GM10266 (cell line): ENCODE measurements around the gene MAGI3.

Experiments used
- DNase-seq: peaks from one replicate; pipeline ENCODE4 v3.0.0; 2012; ENCODE audit errors: extremely low spot score
- TF ChIP-seq, protein P1 (sequence below): IDR thresholded peaks from 2 replicates; pipeline ENCODE4 v1.5.1; 2012; ENCODE audit warnings: mild to moderate bottlenecking, low read depth; ENCODE audit not compliant: control insufficient read depth, insufficient read depth; ENCODE audit errors: missing control alignments

The MAGI3 gene

DNA sequence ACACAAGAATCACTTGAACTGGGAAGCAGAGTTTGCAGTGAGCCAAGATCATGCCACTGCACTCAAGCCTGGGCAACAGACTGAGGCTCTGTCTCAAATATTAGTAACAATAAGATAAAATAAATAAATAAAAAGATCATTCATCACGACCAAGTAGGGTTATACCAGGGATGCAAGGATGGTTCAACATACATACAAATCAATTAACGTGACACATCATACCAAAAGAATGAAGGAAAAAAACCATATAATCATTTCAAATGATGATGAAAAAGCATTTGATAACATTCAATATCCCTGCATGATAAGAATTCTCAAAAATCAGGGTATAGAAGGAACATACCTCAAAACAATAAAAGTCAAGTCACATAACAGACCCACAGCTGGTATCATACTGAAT lies 330.7 kb downstream of the MAGI3 start:
- TF ChIP-seq, protein P1, sequence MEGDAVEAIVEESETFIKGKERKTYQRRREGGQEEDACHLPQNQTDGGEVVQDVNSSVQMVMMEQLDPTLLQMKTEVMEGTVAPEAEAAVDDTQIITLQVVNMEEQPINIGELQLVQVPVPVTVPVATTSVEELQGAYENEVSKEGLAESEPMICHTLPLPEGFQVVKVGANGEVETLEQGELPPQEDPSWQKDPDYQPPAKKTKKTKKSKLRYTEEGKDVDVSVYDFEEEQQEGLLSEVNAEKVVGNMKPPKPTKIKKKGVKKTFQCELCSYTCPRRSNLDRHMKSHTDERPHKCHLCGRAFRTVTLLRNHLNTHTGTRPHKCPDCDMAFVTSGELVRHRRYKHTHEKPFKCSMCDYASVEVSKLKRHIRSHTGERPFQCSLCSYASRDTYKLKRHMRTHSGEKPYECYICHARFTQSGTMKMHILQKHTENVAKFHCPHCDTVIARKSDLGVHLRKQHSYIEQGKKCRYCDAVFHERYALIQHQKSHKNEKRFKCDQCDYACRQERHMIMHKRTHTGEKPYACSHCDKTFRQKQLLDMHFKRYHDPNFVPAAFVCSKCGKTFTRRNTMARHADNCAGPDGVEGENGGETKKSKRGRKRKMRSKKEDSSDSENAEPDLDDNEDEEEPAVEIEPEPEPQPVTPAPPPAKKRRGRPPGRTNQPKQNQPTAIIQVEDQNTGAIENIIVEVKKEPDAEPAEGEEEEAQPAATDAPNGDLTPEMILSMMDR, result no peak
- no peak for DNase-seq

GRCh38 chr1:113732802-113733201 lies 342.5 kb downstream of the MAGI3 start:
- TF ChIP-seq, protein P1, result no peak
- DNase-seq, result no peak

DNA sequence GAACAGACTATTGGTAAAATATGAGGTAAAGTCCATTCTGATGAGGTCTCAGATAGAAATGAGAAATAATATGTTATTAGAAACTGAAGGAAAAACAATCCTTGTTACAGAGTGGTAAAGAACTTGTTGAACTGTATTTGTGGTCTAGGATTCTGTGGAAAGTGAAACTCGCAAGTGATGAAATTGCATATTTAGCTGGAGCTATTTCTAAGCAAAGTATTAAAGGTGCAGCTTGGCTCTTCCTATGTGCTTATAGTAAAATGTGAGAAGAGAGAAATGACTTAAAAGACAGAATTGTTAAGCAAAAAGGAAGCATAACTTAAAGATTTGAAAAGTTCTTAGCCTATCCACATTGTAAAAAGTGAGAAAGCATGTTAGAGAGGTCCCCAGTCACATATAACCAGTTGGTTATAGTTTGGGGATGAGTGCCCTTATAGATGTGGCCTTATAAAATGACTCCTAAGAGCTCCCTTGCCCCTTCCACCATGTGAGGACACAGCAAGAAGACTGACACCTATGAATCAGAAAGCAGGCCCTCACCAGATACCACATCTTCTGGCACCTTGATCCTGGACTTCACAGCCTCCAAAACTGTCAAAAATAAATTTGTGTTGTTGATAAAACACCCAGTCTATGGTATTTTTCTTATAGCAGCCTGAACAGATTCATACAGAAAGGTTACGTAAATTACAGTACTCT lies 344.2 kb downstream of the MAGI3 start:
- no peak for DNase-seq
- TF ChIP-seq, protein P1, result no peak
